SHP77 (cell line): ENCODE data around the gene GRAMD1B.
"Not testable (repeated sequence)": the region's sequence is repeated elsewhere in the genome, so short reads cannot be mapped to it uniquely, and the experiment has no call there.

Experiments used
- DNase-seq, 2 experiments: peaks; one replicate each; lab custom pipeline; 2025; lab: John Stamatoyannopoulos, UW

GRAMD1B gene

GRCh38 chr11:123567466-123567865 is 137.4 kb downstream of the GRAMD1B start:
- DNase-seq = no peak

DNA sequence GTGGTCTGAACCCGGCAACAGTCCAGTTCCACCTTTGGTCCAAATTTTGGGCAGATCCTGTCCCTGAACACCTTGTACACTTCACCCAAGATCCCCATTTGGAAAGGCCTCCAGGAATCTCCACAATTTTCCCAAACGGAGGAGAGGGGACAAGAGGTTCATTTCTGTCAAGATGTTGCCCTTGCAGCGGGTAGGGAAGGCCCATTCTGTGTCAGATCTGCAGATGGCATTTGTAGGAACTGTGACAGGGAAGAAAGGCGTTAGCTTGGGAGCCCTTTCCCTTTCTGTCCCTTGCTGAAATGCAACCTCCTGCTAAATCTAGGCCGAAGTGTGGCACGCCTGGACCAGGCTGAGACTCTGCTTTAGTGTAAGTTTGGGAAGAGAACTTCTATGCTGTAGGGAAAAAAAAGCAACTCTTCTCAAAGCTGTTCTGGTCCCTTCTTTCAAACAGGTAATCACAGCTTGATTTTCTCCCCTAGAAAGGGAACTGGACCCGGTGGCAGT is 138.3 kb downstream of the GRAMD1B start:
- DNase-seq = no peak

GRCh38 chr11:123569393-123569792 is 139.3 kb downstream of the GRAMD1B start:
- no peak for DNase-seq

DNA sequence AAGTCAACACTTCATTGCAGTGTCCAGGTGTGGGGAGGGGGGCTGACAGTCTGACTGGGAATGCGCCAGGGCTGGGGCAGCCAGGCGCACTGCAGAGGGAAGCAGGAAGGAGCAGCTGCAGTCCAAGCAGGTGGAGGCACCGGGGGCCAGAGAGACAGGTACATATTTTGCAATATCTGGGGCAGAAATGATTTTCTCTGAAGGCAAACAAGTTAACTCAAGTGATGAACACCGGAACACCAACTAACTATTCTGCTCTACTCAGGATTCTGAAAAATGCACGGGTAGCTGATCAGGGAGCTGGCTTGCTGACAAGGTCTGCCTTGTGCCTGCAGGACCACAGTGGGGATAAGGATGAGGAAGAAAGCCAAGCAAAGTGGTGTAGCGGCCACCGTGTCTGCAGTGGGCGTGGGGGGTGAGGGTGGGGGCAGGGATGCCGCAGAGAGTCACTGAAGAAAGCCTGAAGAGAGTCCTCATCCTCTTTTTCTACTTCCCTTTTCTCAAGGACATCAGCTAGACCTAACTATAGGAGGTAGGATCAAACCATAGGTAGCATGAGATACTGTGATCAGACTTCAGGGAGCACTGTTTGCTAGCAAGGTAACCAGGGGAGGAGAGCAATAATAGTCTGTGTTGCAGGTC is 141.0 kb downstream of the GRAMD1B start:
- peak in 1 of 2 experiments; percentile 6 for DNase-seq

DNA sequence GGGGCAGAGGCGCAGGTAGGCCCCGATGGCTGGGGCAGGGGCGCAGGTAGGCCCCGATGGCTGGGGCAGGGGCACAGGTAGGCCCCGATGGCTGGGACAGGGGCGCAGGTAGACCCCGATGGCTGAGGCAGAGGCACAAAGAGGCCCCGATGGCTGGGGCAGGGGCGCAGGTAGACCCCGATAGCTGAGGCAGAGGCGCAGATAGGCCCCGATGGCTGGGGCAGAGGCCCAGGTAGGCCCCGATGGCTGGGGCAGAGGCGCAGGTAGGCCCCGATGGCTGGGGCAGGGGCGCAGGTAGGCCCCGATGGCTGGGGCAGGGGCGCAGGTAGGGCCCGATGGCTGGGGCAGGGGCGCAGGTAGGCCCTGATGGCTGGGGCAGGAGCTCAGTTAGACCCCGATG is 142.7 kb downstream of the GRAMD1B start:
- not testable (repeated sequence) for DNase-seq

DNA sequence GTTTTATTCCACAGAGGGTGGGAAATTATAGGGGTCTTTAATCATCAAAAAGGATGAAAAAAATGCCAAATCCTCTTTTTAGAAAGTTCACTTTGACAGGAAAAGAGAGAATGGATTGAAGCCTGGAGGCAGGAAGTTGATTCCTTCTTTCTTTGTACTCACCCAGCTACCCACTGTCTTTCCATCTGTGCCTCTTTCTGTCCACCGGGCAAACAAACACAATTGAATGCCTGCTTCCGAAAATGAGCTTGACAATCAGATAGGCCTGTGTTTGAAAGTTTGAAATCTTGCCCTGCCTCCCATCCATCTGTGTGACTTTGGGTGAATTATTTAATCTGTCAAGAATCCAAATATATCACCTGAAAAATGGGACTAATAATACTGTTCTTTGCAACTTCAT is 143.2 kb downstream of the GRAMD1B start:
- DNase-seq = no peak

DNA sequence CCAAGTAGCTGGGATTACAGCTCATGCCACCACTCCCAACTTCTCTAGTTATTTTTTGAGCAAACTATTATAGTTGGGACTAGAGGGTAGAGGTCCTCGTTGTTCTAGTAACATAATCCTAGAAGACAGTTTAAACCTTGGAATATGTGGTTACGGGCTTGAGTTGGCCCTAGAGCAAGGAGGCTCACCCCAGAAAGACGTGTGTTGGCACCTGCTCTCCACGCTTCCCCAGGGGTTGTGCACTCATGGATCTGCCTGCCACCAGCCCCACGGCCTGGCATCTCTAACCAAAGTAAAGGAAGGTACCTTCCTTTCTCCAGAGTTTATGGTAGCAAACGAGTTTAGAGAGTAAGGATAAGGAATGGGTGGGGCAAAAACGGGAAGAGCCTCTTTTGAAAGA is 145.4 kb downstream of the GRAMD1B start:
- DNase-seq = no peak

DNA sequence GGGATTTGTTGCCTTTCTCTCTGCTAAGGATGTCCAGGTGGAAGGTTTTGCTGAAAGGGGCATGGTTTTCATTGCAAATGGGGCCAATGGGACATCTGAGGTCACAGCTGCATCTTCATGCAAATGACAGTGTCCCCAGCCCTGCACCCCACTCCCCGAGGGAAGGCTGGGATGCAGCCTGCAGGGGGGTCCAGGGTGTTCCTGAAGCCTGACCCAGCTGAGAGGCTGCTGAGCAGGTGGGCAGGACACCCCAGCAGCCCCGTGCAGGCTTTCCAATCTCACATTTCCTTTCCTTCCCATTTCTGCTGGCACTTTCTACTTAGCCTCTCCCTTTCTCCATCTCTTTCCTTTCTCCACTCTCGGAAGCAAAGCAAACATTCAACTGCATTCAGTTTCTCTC is 146.0 kb downstream of the GRAMD1B start:
- no peak for DNase-seq

DNA sequence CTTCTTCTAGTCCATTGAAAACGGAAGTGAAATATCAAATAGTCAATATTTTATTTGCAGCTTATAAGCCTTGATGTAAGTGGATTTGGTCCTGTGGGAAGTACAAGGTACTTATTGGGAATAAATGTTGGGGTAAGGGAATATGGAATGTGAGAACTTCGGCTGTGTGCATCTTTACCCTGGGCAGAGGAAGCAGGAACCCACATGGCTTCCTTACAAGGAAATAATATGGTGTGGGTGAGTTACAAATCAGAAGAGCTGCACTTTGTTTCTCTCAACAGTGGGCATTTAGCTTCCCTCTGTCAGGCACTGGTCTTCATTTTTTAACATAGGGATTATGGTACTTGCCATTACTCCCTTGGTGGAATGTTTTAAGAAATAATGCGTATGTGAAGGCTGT is 146.4 kb downstream of the GRAMD1B start:
- DNase-seq = no peak

DNA sequence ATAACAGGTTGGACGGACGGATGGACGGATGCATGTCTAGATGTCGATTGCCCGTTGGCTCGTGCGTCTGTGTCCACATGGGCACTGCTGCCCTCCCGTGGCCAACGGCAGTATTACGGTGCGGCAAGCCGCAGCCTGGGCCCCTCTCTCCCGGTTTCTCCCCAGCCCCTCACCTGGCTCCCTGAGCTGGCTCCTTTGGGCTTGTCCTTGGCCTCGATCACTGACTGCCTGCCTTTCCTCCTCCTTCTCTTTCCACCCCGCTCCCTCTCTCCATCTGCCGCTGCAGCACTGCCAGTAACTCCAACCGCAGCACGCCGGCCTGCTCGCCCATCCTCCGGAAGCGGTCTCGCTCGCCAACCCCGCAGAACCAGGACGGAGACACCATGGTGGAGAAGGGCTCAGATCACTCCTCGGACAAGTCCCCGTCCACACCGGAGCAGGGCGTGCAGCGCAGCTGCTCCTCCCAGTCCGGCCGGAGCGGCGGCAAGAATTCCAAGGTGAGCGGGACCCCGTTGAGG is 147.1 kb downstream of the GRAMD1B start:
- peak; percentile 45 to 48 for DNase-seq

- no peak for DNase-seq
Measured at GRCh38 chr11:123578778-123579481, 148.9 kb downstream of the GRAMD1B start.

- no peak for DNase-seq
Measured at GRCh38 chr11:123579482-123579812, 149.4 kb downstream of the GRAMD1B start.

GRCh38 chr11:123580137-123580536 is 150.1 kb downstream of the GRAMD1B start:
- no peak for DNase-seq

GRCh38 chr11:123580557-123581275 is 150.6 kb downstream of the GRAMD1B start:
- peak; percentile 22 to 62 for DNase-seq

GRCh38 chr11:123581651-123582399 is 151.8 kb downstream of the GRAMD1B start:
- no peak for DNase-seq

GRCh38 chr11:123582992-123583504 is 153.0 kb downstream of the GRAMD1B start:
- no peak for DNase-seq

GRCh38 chr11:123584186-123584585 is 154.1 kb downstream of the GRAMD1B start:
- no peak for DNase-seq

GRCh38 chr11:123584737-123585136 is 154.7 kb downstream of the GRAMD1B start:
- no peak for DNase-seq

DNA sequence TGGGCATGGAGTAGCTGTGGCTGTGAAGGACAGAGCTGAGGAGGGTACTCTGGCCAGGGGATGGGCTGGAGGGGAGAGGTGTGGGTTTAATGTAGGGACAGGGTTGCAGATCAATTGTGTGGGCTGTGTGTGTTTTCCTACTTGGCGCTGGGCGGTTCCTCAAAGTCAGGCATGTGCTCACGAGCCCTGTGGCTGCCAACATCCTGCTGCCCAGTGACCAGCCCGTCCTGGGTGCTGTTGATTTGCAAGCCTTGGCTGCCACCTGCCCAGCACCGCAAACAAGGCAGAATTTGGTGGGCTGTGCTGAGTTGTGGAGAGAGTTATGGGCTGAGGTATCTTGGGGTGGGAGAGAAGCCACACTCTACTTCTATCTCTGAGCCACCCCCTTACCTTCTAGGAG is 155.1 kb downstream of the GRAMD1B start:
- DNase-seq = no peak

GRCh38 chr11:123585706-123586105 is 155.6 kb downstream of the GRAMD1B start:
- no peak for DNase-seq

GRCh38 chr11:123586568-123586967 is 156.5 kb downstream of the GRAMD1B start:
- no peak for DNase-seq

DNA sequence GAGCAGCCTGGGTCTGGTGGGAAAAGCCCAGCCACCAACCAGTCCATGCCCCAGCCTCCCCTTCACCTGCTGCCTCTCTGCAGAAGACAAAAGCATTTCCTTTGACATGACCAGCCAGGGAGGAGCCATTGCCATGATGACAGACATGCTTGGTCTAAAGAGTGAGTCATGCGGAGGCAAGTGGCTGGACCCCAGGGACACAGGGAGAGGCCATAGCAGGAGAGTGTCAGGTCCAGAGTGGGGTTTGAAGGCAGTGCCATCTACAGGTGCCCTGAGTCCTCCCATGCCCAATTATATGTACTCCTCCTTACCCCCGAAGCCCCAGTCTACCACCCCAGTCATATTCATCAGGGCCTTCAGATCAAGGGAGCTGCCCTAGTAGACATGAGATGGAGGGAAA is 157.0 kb downstream of the GRAMD1B start:
- DNase-seq = no peak
